Measurements from ENCODE around the gene SPATA13.

The SPATA13 gene

DNA sequence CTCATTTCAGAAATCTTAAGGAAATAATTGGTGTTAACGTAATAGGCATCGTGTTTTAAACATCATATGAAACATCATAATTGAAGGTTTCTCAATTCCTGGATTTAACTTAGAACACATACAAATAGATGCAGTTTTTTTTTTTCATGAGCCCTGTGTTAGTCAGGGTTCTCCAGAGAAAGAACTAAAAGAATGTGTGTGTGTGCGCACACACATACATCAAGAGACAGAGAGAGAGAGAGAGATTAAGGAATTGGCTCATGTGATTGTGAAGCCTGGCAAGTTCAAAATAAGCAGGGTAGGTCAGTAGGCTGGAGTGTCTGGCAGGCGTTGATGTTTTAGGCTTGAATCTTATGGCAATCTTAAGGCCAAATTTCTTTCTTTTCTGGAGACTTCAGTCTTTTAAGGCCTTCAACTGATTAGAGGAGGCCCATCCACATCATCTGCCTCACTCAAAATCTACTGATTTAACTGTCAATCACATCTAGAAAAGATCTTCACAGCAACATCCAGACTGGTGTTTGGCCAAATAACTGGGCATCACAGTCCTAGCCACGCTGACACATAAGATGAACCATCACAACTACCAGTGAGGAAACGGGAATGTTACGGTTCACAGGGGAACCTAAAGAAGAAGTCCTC, 25.2 kb downstream of the SPATA13 start:
- no peaks in the 10 kb centered on the region; the same call in 1 of the 2 replicates for H3K79me2 ChIP-seq (ENCODE audit: insufficient read depth, low read length)
- no peak overlapping the region for H2AFZ ChIP-seq (ENCODE audit: low read depth, low read length)
- H3K27me3 ChIP-seq (ENCODE audit: insufficient read depth, low read length, poor library complexity) = no peaks in the 10 kb centered on the region
- no peak overlapping the region for H3K4me2 ChIP-seq (ENCODE audit: insufficient read depth, low read length)
- TF ChIP-seq, protein P1, sequence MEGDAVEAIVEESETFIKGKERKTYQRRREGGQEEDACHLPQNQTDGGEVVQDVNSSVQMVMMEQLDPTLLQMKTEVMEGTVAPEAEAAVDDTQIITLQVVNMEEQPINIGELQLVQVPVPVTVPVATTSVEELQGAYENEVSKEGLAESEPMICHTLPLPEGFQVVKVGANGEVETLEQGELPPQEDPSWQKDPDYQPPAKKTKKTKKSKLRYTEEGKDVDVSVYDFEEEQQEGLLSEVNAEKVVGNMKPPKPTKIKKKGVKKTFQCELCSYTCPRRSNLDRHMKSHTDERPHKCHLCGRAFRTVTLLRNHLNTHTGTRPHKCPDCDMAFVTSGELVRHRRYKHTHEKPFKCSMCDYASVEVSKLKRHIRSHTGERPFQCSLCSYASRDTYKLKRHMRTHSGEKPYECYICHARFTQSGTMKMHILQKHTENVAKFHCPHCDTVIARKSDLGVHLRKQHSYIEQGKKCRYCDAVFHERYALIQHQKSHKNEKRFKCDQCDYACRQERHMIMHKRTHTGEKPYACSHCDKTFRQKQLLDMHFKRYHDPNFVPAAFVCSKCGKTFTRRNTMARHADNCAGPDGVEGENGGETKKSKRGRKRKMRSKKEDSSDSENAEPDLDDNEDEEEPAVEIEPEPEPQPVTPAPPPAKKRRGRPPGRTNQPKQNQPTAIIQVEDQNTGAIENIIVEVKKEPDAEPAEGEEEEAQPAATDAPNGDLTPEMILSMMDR (IDR thresholded peaks at IDR 0.05; ENCODE audit: borderline replicate concordance, extremely low read depth, low read length, poor library complexity, severe bottlenecking) = no peak
- no peak overlapping the region for H3K4me3 ChIP-seq (ENCODE audit: low read depth in 1 of 2, low read length in 2 of 2)
- ATAC-seq (ENCODE audit: insufficient read depth, low read depth) (no peak), DNase-seq (no peak)
- H3K4me1 ChIP-seq (ENCODE audit: insufficient read depth, low read length) = no peaks in the 10 kb centered on the region
- no peak overlapping the region for H3K27ac ChIP-seq (ENCODE audit: low read length)
- no peaks in the 10 kb centered on the region for H4K20me1 ChIP-seq (ENCODE audit: insufficient read depth, low read length)
- no peaks in the 10 kb centered on the region for H3K36me3 ChIP-seq (ENCODE audit: insufficient read depth, low read length)
- no peaks in the 10 kb centered on the region for H3K9me3 ChIP-seq (ENCODE audit: insufficient read depth, low read length, severe bottlenecking)
- no peak overlapping the region for H3K9ac ChIP-seq (ENCODE audit: low read depth, low read length)

DNA sequence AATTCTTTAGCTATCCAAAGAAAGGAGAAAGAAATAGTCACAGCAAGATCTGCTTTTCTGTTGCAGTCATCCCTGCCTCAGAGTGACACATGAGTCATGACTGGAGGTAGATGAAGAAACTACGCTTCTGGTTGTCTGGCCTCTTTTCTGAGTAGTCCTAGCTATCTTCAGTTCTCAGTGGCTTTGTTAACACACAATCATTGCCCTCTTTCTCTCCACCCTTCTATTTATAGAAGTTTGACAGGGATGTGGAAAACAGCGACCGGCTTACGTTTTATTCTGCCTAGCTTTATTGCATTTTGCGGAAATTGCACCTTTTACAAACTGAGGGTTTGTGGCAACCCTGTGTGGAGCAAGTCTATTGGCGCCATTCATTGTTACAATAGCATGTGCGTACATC, 26.7 kb downstream of the SPATA13 start:
- H3K27ac ChIP-seq (ENCODE audit: low read length) = no peak overlapping the region
- ATAC-seq (ENCODE audit: insufficient read depth, low read depth) (no peak), DNase-seq (no peak)
- no peak for TF ChIP-seq EZH2 (IDR thresholded peaks at IDR 0.05; ENCODE audit: borderline replicate concordance, low read depth, low read length, severe bottlenecking)
- TF ChIP-seq, protein P1 (IDR thresholded peaks at IDR 0.05; ENCODE audit: borderline replicate concordance, extremely low read depth, low read length, poor library complexity, severe bottlenecking) = no peak
- no peaks in the 10 kb centered on the region for H3K9me3 ChIP-seq (ENCODE audit: insufficient read depth, low read length, severe bottlenecking)
- H2AFZ ChIP-seq (ENCODE audit: low read depth, low read length) = no peak overlapping the region
- H3K4me2 ChIP-seq (ENCODE audit: insufficient read depth, low read length) = no peak overlapping the region
- no peaks in the 10 kb centered on the region for H4K20me1 ChIP-seq (ENCODE audit: insufficient read depth, low read length)
- H3K79me2 ChIP-seq (ENCODE audit: insufficient read depth, low read length) = no peaks in the 10 kb centered on the region
- H3K27me3 ChIP-seq (ENCODE audit: insufficient read depth, low read length, poor library complexity) = no peaks in the 10 kb centered on the region
- H3K36me3 ChIP-seq (ENCODE audit: insufficient read depth, low read length) = no peaks in the 10 kb centered on the region
- H3K4me1 ChIP-seq (ENCODE audit: insufficient read depth, low read length) = no peaks in the 10 kb centered on the region
- H3K9ac ChIP-seq (ENCODE audit: low read depth, low read length) = no peak overlapping the region
- H3K4me3 ChIP-seq (ENCODE audit: low read depth in 1 of 2, low read length in 2 of 2) = no peak overlapping the region

DNA sequence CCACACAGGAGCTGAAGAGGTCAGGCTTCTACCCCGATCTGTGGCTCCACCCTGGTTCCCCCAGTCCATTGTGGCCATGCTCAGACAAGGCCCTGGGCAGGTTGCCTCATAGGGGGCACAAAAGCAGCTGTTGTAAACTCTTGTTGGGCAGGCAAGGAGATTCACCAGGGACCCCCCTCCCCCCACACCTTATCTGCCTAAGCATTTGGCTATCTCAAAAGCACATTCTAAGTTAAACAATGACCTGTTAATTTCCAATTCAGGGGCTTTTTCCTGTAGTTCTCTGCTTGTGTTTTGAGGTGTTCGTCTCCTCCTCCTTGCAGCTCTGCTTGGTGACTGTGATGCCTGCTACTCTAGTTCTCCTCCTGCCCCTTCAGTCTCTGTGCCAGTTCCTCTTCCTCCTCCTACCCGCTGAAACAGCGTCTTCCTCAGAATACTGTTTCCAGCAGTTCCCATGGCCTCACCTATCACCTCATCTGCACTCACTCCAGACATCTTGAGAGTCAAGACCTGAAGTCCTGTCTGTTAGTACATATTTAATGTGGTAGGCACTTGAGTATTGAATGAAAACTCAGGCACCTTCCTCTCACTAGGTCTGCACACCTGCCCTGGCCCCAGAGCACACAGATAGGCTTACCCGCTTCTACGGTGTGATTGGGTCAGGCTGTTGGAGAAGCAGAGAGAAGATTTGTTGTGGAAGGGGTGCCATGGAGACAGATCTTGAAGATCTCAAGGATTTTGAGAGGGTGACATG, 31.7 kb downstream of the SPATA13 start:
- H3K4me1 ChIP-seq (ENCODE audit: insufficient read depth, low read length) = no peaks in the 10 kb centered on the region
- H3K4me2 ChIP-seq (ENCODE audit: insufficient read depth, low read length) = no peak overlapping the region
- H3K79me2 ChIP-seq (ENCODE audit: insufficient read depth, low read length) = no peaks in the 10 kb centered on the region
- H3K27me3 ChIP-seq (ENCODE audit: insufficient read depth, low read length, poor library complexity) = no peaks in the 10 kb centered on the region
- TF ChIP-seq, protein P1 (IDR thresholded peaks at IDR 0.05; ENCODE audit: borderline replicate concordance, extremely low read depth, low read length, poor library complexity, severe bottlenecking) = no peak
- TF ChIP-seq EZH2 (IDR thresholded peaks at IDR 0.05; ENCODE audit: borderline replicate concordance, low read depth, low read length, severe bottlenecking) = no peak
- no peaks in the 10 kb centered on the region for H3K36me3 ChIP-seq (ENCODE audit: insufficient read depth, low read length)
- H3K27ac ChIP-seq (ENCODE audit: low read length) = no peak overlapping the region
- H3K9me3 ChIP-seq (ENCODE audit: insufficient read depth, low read length, severe bottlenecking) = no peaks in the 10 kb centered on the region
- DNase-seq = no peak
- H4K20me1 ChIP-seq (ENCODE audit: insufficient read depth, low read length) = peaks cover 4% of the 10 kb centered on the region; the same call in 1 of the 2 replicates
- no peak overlapping the region for H2AFZ ChIP-seq (ENCODE audit: low read depth, low read length)
- no peak for ATAC-seq (ENCODE audit: insufficient read depth, low read depth)
- no peak overlapping the region for H3K9ac ChIP-seq (ENCODE audit: low read depth, low read length)
- H3K4me3 ChIP-seq (ENCODE audit: low read depth in 1 of 2, low read length in 2 of 2) = no peak overlapping the region

Measured in DND-41 (cell line).